HepG2 (cell line): ENCODE data around the gene RNF6. TPM values are rescaled to one million over a fixed set of nuclear protein-coding genes. Genes with fewer than 3 reads are reported as not detected.

ENCODE experiments used
- ATF7 ChIP-seq, 2 experiments: fragments of 450-650 bp in 1 of 2; sonication (generic) in 1 of 2; formaldehyde crosslinking in 1 of 2; IDR thresholded peaks; 2 replicates each; pipeline versions ENCODE4 v1.4.0 to v1.6.1; 2016 to 2020; ENCODE audit warnings: antibody characterized with exemption in 1 of 2, mild to moderate bottlenecking in 1 of 2, missing genetic modification reagents in 1 of 2
- GATAD2A ChIP-seq: IDR thresholded peaks from 2 replicates; pipeline ENCODE4 v1.6.1; 2016
- GMEB1 ChIP-seq: sonication (generic); formaldehyde crosslinking; IDR thresholded peaks from 2 replicates; pipeline ENCODE4 v1.5.1; 2020; ENCODE audit warnings: missing genetic modification reagents, mild to moderate bottlenecking, borderline replicate concordance
- GMEB2 ChIP-seq: IDR thresholded peaks from 2 replicates; pipeline ENCODE4 v1.6.1; 2016; ENCODE audit warnings: missing biosample characterization, missing genetic modification reagents, low read depth
- GTF3A ChIP-seq: sonication (generic); formaldehyde crosslinking; conservative IDR thresholded peaks from 2 replicates; pipeline ENCODE4 v1.4.0; 2020; ENCODE audit warnings: mild to moderate bottlenecking, missing genetic modification reagents
- JUNB ChIP-seq: sonication (generic); formaldehyde crosslinking; IDR thresholded peaks from 2 replicates; pipeline ENCODE4 v1.8.0; 2022; ENCODE audit warnings: missing genetic modification reagents, mild to moderate bottlenecking, borderline replicate concordance
- KAT8 ChIP-seq: IDR thresholded peaks from 2 replicates; pipeline ENCODE4 v1.6.1; 2016; ENCODE audit warnings: missing genetic modification reagents, missing compliant biosample characterization
- KDM6A ChIP-seq: IDR thresholded peaks from 2 replicates; pipeline ENCODE4 v1.6.1; 2016; ENCODE audit warnings: low read depth
- MAX ChIP-seq: IDR thresholded peaks from 2 replicates; pipeline ENCODE4 v1.6.1; 2012; ENCODE audit warnings: inconsistent platforms
- MTERF4 ChIP-seq: sonication (generic); formaldehyde crosslinking; IDR thresholded peaks from 2 replicates; pipeline ENCODE4 v1.8.0; 2023; ENCODE audit warnings: mild to moderate bottlenecking, missing genetic modification reagents
- MTF2 ChIP-seq: sonication (generic); formaldehyde crosslinking; IDR thresholded peaks from 2 replicates; pipeline ENCODE4 v1.5.0; 2020; ENCODE audit warnings: missing genetic modification reagents, borderline replicate concordance
- MXI1 ChIP-seq: IDR thresholded peaks from 3 replicates; pipeline ENCODE4 v1.6.1; 2012; ENCODE audit warnings: low read depth, low read length, inconsistent platforms, borderline replicate concordance
- MYNN ChIP-seq: sonication (generic); formaldehyde crosslinking; IDR thresholded peaks from 2 replicates; pipeline ENCODE4 v1.4.0; 2020; ENCODE audit warnings: mild to moderate bottlenecking, low read depth, missing genetic modification reagents
- NFKBIZ ChIP-seq: IDR thresholded peaks from 2 replicates; pipeline ENCODE4 v1.6.1; 2018; ENCODE audit warnings: missing genetic modification reagents, missing compliant biosample characterization
- POGZ ChIP-seq: sonication (generic); formaldehyde crosslinking; IDR thresholded peaks from 2 replicates; pipeline ENCODE4 v1.4.0; 2020; ENCODE audit warnings: mild to moderate bottlenecking, missing genetic modification reagents
- XRCC5 ChIP-seq: fragments of 200-400 bp; formaldehyde crosslinking; optimal IDR thresholded peaks from 2 replicates; pipeline ENCODE3; 2017; ENCODE audit warnings: mild to moderate bottlenecking, low read length
- ZBTB8A ChIP-seq: sonication (generic); formaldehyde crosslinking; IDR thresholded peaks from 2 replicates; pipeline ENCODE4 v1.4.0; 2020; ENCODE audit warnings: mild to moderate bottlenecking, low read depth, missing genetic modification reagents, borderline replicate concordance
- ZFP90 ChIP-seq: sonication (generic); formaldehyde crosslinking; IDR thresholded peaks from 2 replicates; pipeline ENCODE4 v1.8.0; 2022; ENCODE audit warnings: missing genetic modification reagents, mild to moderate bottlenecking, inconsistent platforms, borderline replicate concordance
- ZNF230 ChIP-seq: sonication (generic); formaldehyde crosslinking; IDR thresholded peaks from 2 replicates; pipeline ENCODE4 v1.4.0; 2020; ENCODE audit warnings: mild to moderate bottlenecking, missing genetic modification reagents
- ZNF354B ChIP-seq: sonication (generic); formaldehyde crosslinking; IDR thresholded peaks from 2 replicates; pipeline ENCODE4 v1.8.0; 2022; ENCODE audit warnings: mild to moderate bottlenecking, missing genetic modification reagents
- ZNF501 ChIP-seq: sonication (generic); formaldehyde crosslinking; IDR thresholded peaks from 2 replicates; pipeline ENCODE4 v1.5.1; 2020; ENCODE audit warnings: mild to moderate bottlenecking, moderate library complexity, missing genetic modification reagents
- ZNF713 ChIP-seq: sonication (generic); formaldehyde crosslinking; IDR thresholded peaks from 2 replicates; pipeline ENCODE4 v1.4.0; 2020; ENCODE audit warnings: mild to moderate bottlenecking, missing genetic modification reagents
- ZNF720 ChIP-seq: sonication (generic); formaldehyde crosslinking; IDR thresholded peaks from 2 replicates; pipeline ENCODE4 v1.4.0; 2020; ENCODE audit warnings: missing genetic modification reagents
- ZNF800 ChIP-seq: sonication (generic); formaldehyde crosslinking; IDR thresholded peaks from 2 replicates; pipeline ENCODE4 v1.4.0; 2020; ENCODE audit warnings: missing genetic modification reagents
- polyA plus RNA-seq, 8 experiments: library from polyadenylated mRNA; depleted of rRNA in 3 of 8; stranded (reverse) in 7 of 8; unstranded in 1 of 8; fragments of >200 nt; fragmentation: Illumina TruSeq in 4 of 8; extraction: Trizol in 4 of 8; gene quantifications; 2 replicates each; pipeline versions ENCODE4 v1.2.1 to v1.2.3, GENCODE V29; 2011 to 2016; ENCODE audit warnings: low read depth in 4 of 8, missing spikeins in 1 of 8, mixed read lengths in 1 of 8; ENCODE audit not compliant: insufficient read depth in 1 of 8
- total RNA-seq, 5 experiments: library from RNA; depleted of rRNA; stranded (reverse); fragments of >200 nt; fragmentation: Illumina TruSeq; extraction: Trizol; gene quantifications; 2 replicates each; pipeline ENCODE4 v1.2.3, GENCODE V29; 2016; ENCODE audit warnings: low read depth in 1 of 5

RNF6 gene
- total and polyA plus RNA-seq, 2 of the 13 experiments (the other 11 are each of a cell fraction or from before 2014, with no cell fraction given) = 14.6 to 36.8 TPM

- TF ChIP-seq KAT8 (CRISPR knock-in tag) (peak; percentile 5), MTERF4 (0 out of 2 replicates have a peak, but pooled peaks have one; percentile 12), GMEB2 (CRISPR knock-in tag) (no peak), ZNF720 (CRISPR knock-in tag) (no peak), KDM6A (no peak), ATF7 (IDR thresholded peaks at IDR 0.05) (no peak), ATF7 (CRISPR knock-in tag; IDR thresholded peaks at IDR 0.05) (no peak), MTF2 (no peak), MYNN (CRISPR knock-in tag) (no peak), ZNF713 (CRISPR knock-in tag) (no peak), XRCC5 (peak; percentile 2), GATAD2A (CRISPR knock-in tag) (0 out of 2 replicates have a peak, but pooled peaks have one; percentile 1), NFKBIZ (CRISPR knock-in tag) (no peak), MXI1 (no peak), JUNB (CRISPR knock-in tag) (0 out of 2 replicates have a peak, but pooled peaks have one; percentile 1), ZNF354B (CRISPR knock-in tag) (no peak), ZNF501 (CRISPR knock-in tag) (peak; percentile 31; the same call in 1 of the 2 replicates), ZNF800 (CRISPR knock-in tag) (no peak), ZFP90 (CRISPR knock-in tag) (no peak; the same call in 1 of the 2 replicates), GTF3A (CRISPR knock-in tag) (no peak), ZNF230 (CRISPR knock-in tag) (no peak), POGZ (CRISPR knock-in tag) (no peak), GMEB1 (CRISPR knock-in tag) (no peak), MAX (no peak), ZBTB8A (CRISPR knock-in tag) (no peak)
Observed at GRCh38 chr13:26222520-26223046, 469 bp upstream of the RNF6 start (continued).
